Uterus (tissue), 2 donors: ENCODE data around the gene SFPQ.

Experiments
- CTCF ChIP-seq, 4 experiments: fragments of 200-600 bp in 2 of 4; fragments of 450-650 bp in 2 of 4; sonication (generic) in 2 of 4; IDR thresholded peaks; one replicate each; pipeline ENCODE4 v1.5.1; 2016 to 2019; ENCODE audit warnings: antibody characterized with exemption in 4 of 4, mild to moderate bottlenecking in 2 of 4, moderate library complexity in 1 of 4
- POLR2A ChIP-seq, 2 donors: fragments of 450-650 bp; IDR thresholded peaks; one replicate each; pipeline ENCODE4 v1.6.1; 2016; ENCODE audit warnings: antibody characterized with exemption in 2 of 2, mild to moderate bottlenecking in 1 of 2, moderate library complexity in 1 of 2

DNA sequence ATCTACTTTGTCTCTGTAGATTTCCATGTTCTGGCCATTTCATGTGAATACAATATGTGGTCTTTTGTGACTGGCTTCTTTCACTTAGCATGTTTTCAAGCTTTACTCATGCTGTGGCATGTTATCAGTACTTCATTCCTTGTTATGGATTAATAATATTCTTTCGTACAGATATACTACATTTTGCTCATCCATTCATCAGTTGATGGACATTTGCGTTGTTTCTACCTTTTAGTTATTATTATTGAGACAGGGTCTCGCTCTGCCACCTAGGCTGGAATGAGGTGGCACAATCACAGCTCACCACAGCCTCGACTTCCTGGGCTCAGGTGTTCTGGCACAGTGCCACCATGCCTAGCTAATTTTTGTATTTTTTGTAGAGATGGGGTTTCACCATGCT lies 21.4 kb downstream of the SFPQ start:
- TF ChIP-seq CTCF (IDR thresholded peaks at IDR 0.05) (no peak), POLR2A (IDR thresholded peaks at IDR 0.05) (no peak)
